ENCODE data around the gene THAP4.
"Not testable (repeated sequence)": the region's sequence is repeated elsewhere in the genome, so short reads cannot be mapped to it uniquely, and the experiment has no call there.

Gene THAP4

DNA sequence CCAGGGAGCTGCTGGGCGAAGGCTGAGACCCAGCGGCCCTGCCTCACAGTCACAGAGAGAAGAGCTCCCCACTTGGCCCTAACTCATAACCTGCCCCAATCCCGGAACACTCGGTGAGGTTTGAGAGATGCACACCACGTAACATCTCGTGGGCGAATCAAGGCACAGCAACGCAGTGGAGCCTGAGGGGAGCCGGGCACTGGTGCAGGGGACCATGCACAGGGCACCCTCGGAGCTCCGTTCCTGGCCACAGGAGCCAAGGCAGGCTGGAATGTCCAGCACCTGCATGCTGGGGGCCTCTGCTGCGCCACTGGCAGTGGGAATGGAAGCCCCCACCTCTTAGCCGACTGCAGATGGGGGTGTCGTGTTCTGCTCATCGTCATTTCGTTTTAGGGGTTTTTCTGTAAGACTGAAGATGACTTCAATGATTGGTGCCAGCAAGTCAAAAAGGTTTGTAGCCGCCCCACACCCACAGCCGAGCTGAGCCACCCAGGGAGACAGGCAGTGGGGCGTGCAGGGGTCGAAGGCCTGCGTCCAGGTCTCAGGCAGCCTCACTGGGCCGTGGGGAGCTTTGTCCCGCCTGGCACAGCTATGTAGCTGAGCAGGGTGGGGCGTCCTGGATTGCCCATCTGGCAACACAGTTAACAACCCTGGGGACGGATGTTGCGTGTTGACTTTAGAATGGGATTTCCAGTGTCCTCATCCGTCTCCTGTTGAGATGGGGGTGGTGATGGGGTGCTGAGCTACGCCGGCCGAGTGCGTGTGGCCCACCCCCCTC, 33.6 kb upstream of the THAP4 start:
- no peak overlapping the region for H3K27ac ChIP-seq
- TF ChIP-seq CTCF (conservative IDR thresholded peaks at IDR 0.05): no peak

DNA sequence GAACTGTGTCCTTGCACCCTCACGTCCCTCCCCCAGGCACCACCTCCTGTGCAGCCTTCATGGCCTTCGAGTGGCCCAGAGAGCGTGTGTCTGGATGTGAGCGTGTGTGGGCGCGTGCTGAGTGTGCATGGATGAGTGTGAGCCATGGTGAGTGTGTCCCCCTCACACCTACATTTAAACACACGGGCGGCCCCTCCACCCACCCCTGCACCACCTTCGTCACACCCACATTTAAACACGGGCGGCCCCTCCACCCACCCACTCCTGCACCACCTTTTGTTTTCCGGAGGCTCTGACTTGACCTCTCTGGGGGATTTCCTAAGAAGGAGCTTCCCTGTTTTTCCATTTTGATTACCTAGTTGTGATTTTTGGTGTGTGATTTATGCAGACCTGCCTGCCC, 31.9 kb upstream of the THAP4 start:
- H3K27ac ChIP-seq: no peak overlapping the region
- no peak for TF ChIP-seq CTCF (conservative IDR thresholded peaks at IDR 0.05)

DNA sequence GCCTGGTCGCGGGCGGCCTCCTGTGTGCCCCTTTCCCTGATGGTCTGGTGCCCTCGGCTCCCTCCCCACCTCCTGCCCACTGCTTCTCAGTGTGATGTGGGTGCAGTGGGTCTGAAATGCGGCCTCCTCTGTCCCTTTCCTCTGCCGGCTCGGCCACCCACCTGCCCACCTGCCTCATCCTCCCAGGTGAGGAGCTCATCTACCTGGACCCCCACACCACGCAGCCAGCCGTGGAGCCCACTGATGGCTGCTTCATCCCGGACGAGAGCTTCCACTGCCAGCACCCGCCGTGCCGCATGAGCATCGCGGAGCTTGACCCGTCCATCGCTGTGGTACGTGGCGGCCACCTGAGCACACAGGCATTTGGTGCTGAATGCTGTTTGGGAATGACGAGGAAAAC, 31.4 kb upstream of the THAP4 start:
- no peak for TF ChIP-seq CTCF (conservative IDR thresholded peaks at IDR 0.05)
- H3K27ac ChIP-seq: no peak overlapping the region

GRCh38 chr2:241666627-241667400, 29.9 kb upstream of the THAP4 start:
- TF ChIP-seq CTCF (conservative IDR thresholded peaks at IDR 0.05): no peak

DNA sequence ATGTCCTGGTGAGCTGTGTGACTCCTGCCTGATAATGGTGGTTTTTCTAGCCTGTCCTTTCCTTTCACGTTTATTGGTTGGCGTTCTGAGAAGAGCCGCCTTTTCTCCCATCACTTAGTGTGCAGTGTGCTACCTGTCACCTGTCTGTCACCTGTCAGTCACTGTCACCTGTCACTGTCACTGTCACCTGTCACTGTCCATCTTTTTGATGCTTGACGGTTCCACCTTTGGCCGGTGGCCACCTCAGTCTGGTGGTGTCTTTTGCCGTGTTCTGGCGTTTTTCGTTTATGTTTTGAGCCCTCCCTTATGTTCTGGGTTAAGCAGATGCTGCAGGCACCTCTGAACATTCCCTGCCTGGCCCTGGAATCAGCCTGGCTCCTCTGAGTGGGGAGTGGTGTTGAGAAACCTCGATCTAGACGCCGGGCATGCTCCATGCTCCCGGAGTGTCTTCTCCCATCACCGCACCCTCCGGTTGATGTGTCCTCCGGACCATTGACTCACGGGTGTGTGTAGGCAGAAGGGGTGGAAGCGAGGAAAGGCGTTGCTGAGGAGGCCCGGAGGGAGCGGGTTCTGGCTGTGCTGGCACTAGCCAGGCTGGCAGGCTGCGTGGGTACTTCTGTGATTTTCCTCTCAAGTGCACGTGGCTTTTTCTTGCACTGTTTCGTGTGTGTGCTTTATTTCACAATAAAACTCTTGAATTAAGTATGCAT, 28.9 kb upstream of the THAP4 start:
- no peak overlapping the region for H3K27ac ChIP-seq
- peak; percentile 46 for TF ChIP-seq CTCF (conservative IDR thresholded peaks at IDR 0.05)

More at GRCh38 chr2:241666627-241667400, 29.9 kb upstream of the THAP4 start:
- H3K27ac ChIP-seq: no peak overlapping the region

- H3K27ac ChIP-seq: not testable (repeated sequence)
Observed at GRCh38 chr2:241662731-241663130, 25.8 kb upstream of the THAP4 start.

GRCh38 chr2:241660593-241661213, 23.7 kb upstream of the THAP4 start:
- TF ChIP-seq CTCF (conservative IDR thresholded peaks at IDR 0.05): no peak
- peak overlapping the region; percentile 13; the same call in 1 of the 2 replicates for H3K27ac ChIP-seq

Data from VCaP (cell line).